GM12865 (cell line): Measurements from ENCODE around the gene GLI3.

Experiments
- DNase-seq: peaks from one replicate; pipeline ENCODE4 v3.0.0; 2010; ENCODE audit warnings: low read depth
- H3K4me3 ChIP-seq: 2 replicates; pipeline ENCODE4 v1.5.1; 2011; ENCODE audit warnings: mild to moderate bottlenecking, low read depth, low read length, control low read depth
- CTCF ChIP-seq: IDR thresholded peaks from 2 replicates; pipeline ENCODE4 v1.5.1; 2011; ENCODE audit warnings: low read length, control low read depth, low read depth, inconsistent platforms; ENCODE audit not compliant: insufficient read depth; ENCODE audit errors: missing control alignments

The GLI3 gene

GRCh38 chr7:42139751-42140150, 97.3 kb downstream of the GLI3 start:
- H3K4me3 ChIP-seq = no peak overlapping the region
- no peak for TF ChIP-seq CTCF
- no peak for DNase-seq

GRCh38 chr7:42138691-42139090, 98.3 kb downstream of the GLI3 start:
- DNase-seq = no peak
- no peak overlapping the region for H3K4me3 ChIP-seq
- no peak for TF ChIP-seq CTCF

- no peak for DNase-seq
- TF ChIP-seq CTCF = no peak
These were observed 99.1 kb downstream of the GLI3 start for GRCh38 chr7:42137941-42138340.

GRCh38 chr7:42137431-42137830, 99.6 kb downstream of the GLI3 start:
- TF ChIP-seq CTCF = no peak
- DNase-seq = no peak
- no peak overlapping the region for H3K4me3 ChIP-seq

More at GRCh38 chr7:42137941-42138340, 99.1 kb downstream of the GLI3 start:
- no peak overlapping the region for H3K4me3 ChIP-seq

GRCh38 chr7:42135728-42136127, 101.3 kb downstream of the GLI3 start:
- TF ChIP-seq CTCF = no peak
- no peak for DNase-seq
- no peak overlapping the region for H3K4me3 ChIP-seq

- H3K4me3 ChIP-seq = no peak overlapping the region
- no peak for DNase-seq
- TF ChIP-seq CTCF = no peak
These were observed 102.6 kb downstream of the GLI3 start for GRCh38 chr7:42134276-42134876.

- no peak for TF ChIP-seq CTCF
- no peak overlapping the region for H3K4me3 ChIP-seq
- DNase-seq = no peak
These were observed 103.7 kb downstream of the GLI3 start for GRCh38 chr7:42133321-42133720.
